HG02798 (cell line): Measurements from ENCODE around the gene CMTR2.
"Not testable (repeated sequence)": the region's sequence is repeated elsewhere in the genome, so short reads cannot be mapped to it uniquely, and the experiment has no call there.

ENCODE experiments used
- ATAC-seq: cut with Tn5 transposase; IDR thresholded peaks from one replicate; pipeline ENCODE4 v1.9.1; 2021; ENCODE audit warnings: mild to moderate bottlenecking; ENCODE audit not compliant: unreplicated experiment, poor library complexity

The CMTR2 gene, protein sequence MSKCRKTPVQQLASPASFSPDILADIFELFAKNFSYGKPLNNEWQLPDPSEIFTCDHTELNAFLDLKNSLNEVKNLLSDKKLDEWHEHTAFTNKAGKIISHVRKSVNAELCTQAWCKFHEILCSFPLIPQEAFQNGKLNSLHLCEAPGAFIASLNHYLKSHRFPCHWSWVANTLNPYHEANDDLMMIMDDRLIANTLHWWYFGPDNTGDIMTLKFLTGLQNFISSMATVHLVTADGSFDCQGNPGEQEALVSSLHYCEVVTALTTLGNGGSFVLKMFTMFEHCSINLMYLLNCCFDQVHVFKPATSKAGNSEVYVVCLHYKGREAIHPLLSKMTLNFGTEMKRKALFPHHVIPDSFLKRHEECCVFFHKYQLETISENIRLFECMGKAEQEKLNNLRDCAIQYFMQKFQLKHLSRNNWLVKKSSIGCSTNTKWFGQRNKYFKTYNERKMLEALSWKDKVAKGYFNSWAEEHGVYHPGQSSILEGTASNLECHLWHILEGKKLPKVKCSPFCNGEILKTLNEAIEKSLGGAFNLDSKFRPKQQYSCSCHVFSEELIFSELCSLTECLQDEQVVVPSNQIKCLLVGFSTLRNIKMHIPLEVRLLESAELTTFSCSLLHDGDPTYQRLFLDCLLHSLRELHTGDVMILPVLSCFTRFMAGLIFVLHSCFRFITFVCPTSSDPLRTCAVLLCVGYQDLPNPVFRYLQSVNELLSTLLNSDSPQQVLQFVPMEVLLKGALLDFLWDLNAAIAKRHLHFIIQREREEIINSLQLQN

DNA sequence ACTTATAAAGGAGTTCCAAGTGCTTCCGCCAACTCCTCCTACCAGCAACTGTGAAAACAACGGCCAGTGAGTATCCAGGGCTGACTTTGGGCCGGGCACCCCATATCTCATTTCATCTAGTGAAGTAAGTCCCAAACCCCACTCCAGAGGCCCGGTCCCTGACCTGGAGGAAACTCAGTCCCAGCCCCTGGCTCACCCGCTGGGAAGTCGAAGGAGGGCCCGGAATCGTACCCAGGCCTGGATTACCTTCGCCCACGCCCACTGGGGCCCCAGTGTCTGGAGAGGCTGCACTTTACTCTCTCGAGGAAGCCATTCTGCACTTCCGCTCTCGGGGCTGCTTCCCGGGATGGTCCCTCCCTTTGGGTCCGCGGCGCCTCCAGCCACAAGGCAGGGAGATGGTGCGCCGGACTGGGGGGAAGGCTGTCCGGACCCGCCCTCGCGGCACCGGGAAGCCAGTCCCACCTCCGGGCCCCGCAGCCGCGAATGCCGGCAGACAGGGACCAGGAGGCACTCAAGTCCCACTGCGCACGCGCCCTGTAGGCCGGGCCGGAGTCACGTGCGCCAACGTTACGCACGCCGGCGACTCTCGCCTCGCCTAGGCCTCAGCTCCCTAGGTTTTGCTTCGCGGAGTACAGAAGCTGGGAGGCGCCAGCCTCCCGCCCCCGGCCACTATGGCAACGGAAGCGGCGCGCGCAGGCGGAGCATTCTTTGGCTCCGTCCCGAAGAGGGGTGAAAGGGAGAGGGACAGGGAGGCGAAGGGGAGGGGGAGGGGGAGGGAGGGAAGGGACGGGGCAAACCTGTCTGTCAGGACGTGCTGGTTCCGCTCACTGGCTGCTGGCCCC, at the start of gene CMTR2:
CMTR2 (minus strand) TSS at position 513 of the 842 bp plus-strand sequence. CDS start 3,482 bp downstream, outside the sequence.
- ATAC-seq = peak; percentile 95

DNA sequence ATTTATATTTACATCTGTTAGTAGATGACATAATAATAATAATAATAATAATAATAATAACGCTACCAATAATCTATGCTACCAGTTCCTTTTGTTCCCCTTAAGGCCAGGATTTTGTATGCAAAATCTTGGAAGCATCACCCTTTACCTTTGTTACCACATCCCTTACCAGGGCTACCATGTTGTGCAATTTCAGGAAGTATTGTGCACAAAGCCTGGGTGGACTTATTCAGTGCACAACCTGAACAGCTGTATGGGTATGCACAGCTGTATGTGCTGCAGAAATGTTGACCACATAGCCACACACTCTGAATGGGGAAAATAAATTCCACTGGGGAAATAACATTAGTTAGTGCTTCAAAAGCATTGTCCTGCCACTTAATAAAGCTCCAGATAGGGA, 49.4 kb upstream of the CMTR2 start:
- ATAC-seq = no peak

DNA sequence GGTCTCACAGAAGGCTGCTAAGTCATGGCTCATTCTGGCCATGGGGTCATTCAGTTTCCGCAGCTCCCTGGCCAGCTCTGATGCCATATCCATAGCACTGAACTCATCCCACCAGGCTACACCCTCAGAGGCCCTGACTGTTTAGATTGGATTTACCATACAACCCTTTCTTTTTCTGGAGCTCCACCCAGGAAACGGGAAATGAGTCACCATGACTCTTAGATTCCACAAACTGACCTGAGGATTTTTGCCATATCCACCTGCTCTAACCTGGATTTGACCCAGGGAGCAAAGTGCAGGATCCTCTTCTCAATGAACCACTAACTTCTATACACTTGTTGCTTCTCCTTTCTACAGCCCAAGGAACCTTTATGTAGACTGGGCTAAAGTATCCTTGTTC, 49.0 kb upstream of the CMTR2 start:
- no peak for ATAC-seq

DNA sequence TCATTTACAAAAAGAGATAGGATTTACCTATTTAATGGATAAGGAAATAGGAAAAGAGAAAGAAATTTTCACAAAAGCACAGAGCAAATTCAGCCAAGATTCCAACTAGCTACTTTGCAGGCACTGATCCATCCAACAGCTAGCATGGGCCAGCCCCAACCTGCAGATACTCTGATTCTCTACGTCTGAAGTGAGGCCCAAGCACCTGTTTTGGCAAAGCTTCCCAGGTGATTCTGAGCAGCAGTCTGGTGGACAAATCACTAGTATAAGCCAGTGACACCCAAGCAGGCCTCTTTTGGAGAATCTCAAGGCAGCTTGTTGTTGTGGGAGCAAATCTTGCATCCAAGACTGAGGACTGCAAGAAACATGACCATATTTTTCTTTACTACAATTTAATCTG, 48.4 kb upstream of the CMTR2 start:
- ATAC-seq = no peak

DNA sequence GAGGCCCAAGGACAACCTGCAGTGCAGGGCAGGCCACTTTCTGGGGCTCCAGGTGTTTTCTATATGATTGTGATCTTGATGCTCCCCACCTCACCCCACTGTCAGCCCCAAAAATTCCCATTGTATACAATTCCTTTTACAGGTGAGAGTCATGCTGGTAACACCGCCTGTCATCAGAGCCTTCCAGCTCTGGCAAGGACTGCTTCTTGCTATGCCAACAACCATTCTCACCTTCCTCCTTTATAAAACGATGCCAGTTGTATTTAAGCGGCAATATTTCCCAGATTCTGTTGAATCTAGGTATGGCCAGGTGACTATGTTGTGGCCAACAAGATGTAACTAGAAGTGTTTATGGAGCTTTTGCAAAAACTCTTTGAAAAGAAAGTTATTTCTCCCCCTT, 38.9 kb upstream of the CMTR2 start:
- no peak for ATAC-seq

DNA sequence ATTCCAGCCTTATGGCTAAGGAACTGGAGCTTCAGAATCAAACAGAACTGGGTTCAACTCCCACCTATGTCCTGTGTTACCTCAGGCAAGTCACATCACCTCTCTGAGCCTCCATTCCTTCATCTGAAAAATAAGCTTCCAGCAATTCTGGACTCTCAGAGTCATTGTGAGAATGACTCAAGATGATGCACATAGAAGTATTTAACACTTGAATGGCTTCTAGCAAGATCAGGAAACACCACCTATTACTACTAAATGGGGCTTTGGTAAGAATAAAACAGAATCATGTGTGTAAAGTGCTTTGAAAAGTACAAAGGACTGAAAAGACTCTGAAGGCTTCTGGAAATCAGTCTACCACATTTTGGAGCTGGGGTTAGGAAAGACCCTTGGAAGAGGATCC, 38.5 kb upstream of the CMTR2 start:
- no peak for ATAC-seq

DNA sequence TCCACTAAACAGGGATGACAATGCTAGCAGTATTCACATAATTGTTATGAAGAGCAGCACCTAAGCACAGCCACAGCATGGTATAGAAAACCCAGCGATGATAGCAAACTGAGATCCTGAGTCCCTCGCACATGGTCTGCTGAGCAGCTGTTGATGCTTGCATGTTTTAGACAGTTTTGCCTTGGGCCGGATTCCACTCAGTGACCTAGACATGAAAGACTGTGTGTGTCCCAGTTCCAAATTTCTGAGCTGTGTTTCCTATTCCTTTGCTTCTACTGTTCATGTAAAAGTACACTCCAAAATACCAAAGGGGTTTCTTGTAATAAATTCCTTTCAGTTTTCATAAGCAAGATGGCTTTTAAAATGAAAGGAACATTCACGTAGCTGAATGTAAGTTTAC, 30.8 kb upstream of the CMTR2 start:
- no peak for ATAC-seq

DNA sequence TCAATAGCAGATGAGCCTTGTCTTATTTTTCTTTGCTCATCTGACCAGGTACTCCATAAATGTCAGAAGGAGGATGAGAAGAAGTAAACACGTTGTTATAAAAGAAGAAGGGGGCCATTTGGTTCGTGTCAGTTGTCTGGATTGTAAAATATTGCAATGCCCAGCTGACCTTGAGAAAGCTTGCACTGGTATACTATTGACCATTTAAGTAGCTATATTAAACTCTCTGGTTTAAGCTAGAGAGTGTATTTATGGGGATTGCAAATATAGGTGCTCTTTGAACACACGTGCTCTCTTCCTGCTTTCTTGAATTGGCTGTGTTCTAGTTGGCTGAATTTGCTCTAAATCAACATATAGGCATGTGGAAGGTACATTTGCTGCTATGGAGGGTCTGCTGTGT, 26.1 kb upstream of the CMTR2 start:
- ATAC-seq = no peak

DNA sequence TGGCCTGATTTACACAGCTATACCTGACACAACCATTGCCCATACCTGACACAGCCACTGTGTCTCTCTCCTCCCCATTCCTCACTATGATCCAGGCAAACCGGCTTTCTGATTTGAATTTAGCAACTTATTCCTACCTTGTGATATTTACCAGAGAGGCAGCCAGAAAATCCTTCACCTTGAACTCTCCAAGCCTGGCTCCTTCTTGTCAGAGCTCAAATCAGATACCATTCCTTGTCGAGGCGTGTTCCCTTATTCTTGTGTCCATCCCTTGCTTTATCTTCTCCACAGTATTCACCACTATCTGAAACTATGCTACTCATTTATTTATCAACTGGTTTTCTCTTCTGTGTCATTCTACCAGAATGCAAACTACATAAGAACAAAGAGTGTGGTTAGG, 24.4 kb upstream of the CMTR2 start:
- not testable (repeated sequence) for ATAC-seq

DNA sequence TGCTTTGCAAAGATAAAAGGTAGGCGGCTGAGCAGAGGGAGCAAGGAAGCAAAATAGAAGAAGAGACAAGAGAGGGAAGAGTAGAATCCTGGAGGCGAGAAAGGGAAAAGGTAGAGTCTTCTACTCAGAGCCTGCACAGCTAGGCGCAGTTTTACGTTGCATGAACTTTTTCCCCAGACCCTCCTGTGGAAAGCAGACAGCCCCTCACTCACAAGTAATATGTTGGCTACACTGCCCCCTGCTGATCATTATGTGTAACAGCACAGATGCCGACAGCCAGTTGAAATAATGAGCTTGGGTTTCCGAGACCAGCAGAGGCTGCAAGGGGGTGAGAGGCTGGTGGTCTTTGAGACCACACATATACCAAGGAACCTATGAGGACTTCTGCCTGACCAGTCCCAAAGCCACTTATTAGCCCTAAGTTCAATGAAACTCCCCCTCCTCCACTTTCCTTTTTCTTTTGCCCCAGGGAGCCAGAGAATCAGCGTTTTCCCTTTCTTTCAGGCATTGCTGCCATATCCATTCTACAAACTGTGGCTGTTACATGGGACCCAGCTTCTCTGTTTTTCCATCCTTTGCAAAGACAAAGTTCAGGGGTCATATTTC, 22.5 kb upstream of the CMTR2 start:
- ATAC-seq = no peak

DNA sequence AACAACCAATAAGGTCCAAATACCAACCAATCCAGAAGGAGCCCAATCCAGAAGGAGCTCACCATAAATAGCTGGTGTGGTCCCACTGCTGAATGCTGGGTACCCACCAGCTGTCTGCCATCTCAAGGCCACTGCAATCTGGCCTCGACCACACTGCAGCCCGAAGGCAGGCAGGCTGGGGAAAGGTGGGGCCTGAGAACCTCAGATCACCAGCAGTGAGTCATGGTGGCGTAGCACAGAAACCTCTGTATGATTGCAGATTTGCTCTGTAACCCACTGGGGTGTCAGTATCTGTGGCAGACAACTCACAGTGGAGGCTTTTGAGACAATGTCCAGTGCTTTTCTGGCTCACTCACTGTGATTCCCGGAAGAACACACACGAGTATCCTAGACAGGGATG, 14.7 kb upstream of the CMTR2 start:
- no peak for ATAC-seq

DNA sequence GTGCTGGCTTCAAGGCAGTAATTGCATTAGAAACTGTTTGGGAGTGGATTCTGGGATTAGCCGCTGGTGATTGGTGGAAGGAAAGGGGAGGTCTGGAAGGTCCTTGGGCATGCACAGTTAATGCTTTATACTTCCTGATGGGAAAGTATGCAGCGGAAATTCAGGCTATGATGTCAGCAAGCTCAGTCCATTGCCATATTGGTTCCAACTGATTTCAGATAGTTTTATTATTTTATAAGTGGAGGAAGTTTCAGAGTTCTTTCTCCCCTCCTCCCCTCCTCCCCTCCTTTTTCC, 8.1 kb upstream of the CMTR2 start:
- ATAC-seq = no peak

DNA sequence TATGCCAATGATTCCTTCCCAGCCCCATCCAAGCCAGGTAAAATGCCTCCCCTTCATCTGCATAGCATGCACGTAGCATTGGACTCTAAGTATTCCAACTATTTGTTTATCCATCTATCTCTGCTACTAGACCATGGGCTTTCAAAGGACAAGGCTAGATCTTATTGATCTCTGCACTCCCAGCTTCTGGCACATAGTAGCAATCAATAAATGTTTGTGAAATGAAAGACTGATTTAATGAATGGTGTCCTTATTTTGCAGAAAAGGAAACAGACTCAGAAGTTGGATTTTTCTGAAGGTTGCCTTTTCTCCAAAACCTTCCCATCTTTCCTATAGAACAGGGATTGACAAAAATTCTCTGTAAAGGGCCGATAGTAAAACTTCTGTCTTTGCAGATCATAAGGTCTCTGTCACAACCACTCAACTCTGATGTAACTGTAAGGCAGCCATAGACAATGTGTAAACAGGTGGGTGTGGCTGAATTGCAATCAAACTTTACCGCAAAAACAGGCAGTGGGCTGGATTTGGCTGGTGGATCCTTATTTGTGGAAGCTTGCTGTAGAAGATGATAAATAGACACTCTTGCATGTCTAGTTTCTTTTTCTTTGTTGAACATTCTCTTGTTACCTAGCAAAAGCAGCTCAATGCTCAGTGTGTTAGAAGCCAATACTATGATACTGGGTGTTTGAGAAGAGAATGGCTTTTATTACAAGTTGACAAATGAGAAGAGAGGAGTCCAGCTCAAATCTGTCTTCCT, 7.6 kb upstream of the CMTR2 start:
- no peak for ATAC-seq

DNA sequence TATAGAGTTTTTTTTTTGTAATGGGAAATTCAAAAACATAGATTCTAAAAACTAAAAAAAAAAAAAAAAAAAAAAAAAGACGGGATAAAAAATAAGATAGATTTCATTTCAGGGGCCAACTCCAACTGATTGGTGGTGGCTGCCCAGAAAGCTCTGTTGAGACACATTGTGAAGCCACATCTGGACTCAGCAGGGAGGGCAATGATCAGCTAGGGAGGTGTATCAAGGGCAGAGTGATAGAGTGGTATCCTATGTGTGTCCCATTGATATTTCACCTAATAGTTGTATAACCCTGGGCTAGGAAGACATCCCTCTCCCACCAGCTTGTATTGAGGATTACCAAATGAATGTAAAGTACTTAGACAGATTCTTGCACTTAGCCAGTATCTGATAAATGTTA, 6.7 kb upstream of the CMTR2 start:
- ATAC-seq = no peak

DNA sequence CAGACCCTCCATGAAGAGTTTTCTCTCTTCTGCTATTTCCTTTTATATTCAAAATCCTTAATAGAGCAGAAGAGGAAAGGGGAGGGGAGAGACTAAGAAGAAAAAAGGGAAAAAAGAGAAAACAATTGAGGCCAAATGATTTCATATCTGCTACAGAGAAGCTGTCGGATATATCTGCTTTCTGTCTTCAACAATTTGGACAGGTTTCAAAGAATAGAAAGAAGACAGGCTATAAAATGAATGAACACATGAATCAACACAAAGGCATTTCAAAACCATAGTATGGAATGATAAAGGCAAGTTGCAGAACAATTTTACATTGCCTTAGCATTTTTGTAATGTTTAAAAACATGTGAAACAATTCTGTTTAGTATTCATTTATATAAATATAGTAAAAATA, 4.7 kb upstream of the CMTR2 start:
- no peak for ATAC-seq

DNA sequence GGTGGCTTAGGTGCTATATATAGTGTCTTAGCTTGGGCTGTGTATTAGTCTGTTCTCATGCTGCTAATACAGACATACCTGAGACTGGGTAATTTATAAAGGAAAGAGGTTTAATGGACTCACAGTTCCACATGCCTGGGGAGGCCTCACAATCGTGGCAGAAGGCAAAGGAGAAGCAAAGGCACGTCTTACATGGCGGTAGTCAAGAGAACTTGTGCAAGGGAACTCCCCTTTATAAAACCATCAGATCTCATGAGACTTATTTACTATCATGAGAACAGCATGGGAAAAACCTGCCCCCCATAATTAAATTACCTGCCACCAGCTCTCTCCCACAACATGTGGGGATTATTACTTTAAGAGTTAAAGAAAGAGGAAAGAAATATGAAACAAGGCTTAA, 2.9 kb upstream of the CMTR2 start:
- not testable (repeated sequence) for ATAC-seq

DNA sequence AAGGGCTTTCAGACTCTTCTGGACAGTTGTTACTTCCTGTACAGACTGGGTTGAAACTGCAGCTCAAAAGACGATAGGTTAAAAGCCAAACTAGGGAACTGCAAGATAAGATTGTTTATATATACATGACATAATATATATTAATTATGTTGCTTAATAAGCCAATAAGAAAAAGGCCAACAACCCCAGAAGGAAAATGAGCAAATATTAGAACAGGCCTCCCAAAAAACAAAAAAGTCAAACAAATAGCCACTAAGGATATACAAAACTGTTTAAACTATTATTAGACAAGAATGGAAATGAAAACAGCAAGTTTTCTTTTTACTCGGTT, 495 bp upstream of the CMTR2 start:
- no peak for ATAC-seq

DNA sequence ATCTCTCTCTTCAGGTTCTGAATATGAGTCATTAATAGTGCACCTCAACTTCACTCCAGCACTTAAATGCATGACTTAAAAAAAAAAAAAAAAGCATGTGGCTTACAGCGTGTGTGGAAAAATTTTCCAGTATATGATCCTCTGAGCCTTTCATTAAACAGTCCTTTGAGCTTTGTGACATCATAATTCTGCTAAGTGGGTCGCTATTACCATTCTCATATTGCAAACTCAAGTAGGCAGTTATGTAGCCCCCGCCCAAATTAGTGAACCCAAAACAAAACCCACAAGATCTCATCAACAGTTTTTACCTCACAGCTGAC, 672 bp downstream of the CMTR2 start:
- no peak for ATAC-seq

DNA sequence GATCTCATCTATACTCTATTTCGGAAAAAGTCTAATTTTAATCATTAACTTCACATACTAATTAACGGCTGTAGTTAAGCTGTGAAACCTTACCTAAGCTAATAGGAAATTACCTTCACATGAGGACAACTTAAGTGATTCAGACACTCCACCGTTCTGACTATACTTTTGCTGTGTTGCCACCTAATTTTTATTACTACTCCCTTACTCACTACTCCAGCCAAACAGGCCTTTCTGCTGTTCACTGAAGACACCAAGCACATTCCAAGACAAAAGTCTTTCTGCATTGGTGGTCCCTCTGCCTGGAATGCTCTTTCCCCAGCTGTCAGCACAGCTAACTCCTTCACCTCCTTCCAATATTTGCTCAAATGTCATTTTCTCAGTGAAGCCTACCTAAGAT, 1.3 kb downstream of the CMTR2 start:
- ATAC-seq = no peak

DNA sequence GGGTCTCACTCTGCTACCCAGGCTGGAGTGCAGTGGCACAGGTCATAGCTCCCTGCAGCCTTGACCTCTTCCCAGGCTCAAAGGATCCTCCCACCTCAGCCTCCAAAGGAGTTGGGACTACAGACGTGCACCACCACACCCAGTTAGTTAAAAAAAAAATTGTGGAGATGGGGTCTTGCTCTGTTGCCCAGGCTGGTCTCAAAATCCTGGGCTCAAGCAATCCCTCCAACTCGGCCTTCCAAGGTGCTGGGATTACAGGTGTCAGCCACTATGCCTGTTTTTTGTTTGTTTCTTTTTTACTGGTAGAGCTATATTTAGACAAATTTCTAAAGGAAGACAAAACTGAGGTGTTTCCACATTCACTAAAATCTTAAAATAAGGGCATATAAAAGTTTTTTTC, 1.7 kb downstream of the CMTR2 start:
- no peak for ATAC-seq
